ENCODE data around the gene VAX1.

GRCh38 chr10:117174439-117175214 lies 36.6 kb upstream of the VAX1 start:
- TF ChIP-seq POLR2A (IDR thresholded peaks at IDR 0.05; ENCODE audit: low read depth, low read length) (no peak), POLR2AphosphoS5 (IDR thresholded peaks at IDR 0.05; ENCODE audit: low read depth, low read length) (no peak)
